GM18868 (cell line): ENCODE data around the gene CFAP46.

ENCODE experiments used
- ATAC-seq: cut with Tn5 transposase; IDR thresholded peaks from one replicate; pipeline ENCODE4 v1.9.1; 2021; ENCODE audit warnings: mild to moderate bottlenecking, moderate library complexity; ENCODE audit not compliant: unreplicated experiment

Gene CFAP46

DNA sequence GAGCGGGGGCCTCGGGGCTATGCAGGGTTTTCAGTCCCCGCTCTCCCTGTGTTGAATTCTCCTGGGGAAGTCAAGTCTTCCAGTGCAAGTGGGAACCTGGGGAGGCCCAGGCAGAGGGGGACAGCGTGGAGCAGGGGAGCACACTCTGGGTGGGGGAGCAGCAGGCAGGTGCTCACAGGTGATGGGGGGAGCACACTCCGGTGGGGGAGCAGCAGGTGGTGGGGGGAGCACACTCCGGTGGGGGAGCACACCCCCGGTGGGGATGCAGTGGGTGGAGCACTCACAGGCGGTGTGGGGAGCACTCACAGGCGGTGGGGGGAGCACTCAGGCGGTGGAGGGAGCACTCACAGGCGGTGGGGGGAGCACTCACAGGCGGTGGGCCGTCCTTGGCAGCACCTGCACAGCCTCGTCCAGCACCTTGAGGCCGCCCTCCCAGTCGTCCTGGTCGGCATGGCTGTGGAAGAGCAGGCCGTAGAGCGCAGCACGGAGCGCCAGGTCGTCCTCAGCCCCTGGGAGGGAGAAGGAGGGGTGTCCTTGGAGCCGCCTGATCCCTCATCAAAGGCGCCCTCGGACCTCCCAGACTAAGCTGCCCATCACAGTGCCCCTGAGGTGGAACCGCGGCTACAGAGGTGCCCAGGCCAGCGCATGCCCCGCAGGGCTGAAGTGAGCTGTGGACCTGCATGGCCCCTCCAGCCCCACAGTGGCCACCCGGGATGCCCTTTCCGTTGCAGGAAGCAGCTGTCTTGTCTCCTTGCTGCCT lies 56.7 kb downstream of the CFAP46 start:
- no peak for ATAC-seq

- ATAC-seq = no peak
Measured at GRCh38 chr10:132884691-132885271, 57.6 kb downstream of the CFAP46 start.

- ATAC-seq = no peak
Measured at GRCh38 chr10:132884041-132884440, 58.3 kb downstream of the CFAP46 start.

DNA sequence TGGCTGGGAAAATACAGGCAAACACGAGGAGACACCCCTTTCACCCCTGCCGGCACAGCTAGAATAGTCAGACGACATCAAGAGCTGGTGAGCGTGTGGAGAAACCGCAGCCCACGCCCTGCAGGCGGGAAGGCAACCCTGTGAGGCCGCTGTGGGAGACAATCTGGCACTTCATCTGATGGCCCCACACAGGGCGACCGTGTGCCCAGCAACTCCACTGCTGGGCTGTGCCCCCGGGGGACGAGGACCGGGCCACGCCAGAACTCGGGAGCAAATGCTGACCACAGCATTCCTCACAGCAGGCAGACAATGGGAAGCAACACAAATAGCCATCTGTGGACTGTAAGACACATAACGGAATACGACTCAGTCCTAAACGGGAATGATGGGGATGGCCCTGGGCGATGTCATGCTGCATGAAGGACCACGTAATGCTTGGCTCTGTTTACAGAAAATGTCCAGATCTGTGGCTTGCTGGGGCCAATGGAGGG lies 58.9 kb downstream of the CFAP46 start:
- no peak for ATAC-seq

DNA sequence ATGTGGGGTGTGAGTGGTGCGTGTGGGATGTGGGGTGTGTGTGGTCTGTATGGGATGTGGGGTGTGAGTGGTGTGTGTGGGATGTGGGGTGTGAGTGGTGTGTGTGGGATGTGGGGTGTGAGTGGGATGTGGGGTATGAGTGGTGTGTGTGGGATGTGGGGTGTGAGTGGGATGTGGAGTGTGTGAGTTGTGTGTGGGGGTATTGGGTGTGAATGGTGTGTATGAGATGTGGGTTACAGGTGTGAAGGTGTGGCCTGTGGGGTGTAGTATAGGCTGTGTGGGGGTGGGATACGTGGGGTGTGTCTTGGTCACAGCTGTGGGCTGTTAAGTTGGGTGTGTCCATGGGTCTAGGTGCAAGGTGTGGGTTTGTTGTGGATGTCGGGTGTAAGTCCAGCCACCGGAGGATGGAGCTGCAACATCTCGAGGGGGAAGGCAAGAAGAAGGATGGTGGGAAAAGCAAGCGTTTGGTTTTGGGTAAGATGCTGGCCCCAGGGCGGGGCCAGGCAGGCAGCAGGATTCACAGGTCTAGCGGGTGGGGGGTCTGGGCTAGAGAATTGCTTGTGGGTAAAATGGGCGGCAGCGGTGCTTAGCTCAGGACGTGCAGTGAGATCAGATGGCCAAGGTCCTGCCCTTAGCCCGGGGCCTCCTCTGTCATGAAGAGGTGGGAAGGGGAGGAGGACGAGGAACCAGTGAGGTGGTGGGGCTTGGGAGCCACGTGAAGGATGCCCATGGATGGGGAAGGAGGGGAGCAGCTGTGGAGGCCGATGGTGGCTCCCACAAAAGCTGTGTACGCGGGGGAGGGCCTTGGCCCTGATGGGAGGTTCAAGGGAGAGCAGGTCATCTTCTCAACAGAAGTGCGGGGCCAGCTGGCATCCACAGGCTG lies 60.1 kb downstream of the CFAP46 start:
- no peak for ATAC-seq

DNA sequence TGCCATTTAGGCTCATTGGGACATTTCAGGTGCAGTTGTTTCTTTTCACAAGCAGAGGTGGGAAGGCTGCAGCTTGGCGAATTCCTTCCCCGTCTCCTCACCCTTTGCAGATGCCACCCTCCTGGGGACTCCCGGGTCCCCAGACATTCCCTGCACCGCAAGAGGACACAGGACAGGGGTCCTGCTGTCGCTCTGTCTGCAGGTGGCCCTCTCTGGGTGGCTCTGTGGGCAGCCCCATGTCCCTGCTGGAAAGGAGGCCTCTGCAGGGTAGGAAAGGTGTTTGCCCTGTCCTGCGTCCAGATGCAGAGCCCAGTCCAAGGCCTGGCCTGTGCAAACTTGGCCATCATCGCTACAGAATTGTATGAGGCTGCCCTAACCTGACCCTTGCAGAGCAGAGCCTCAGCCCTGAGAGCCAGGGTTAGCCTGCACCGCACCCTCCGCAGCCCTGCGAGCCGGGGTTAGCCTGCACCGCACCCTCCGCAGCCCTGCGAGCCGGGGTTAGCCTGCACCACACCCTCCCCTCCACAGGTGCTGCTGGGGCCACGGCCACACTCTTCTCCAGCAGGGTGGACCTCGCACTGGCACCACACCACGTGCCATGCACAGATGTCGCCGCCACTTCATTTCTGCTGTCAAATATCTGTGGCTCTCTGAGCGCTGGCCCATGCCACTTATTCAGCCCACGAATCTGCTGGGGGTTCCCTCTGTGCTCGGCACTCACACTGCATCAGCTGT lies 61.0 kb downstream of the CFAP46 start:
- ATAC-seq = no peak

DNA sequence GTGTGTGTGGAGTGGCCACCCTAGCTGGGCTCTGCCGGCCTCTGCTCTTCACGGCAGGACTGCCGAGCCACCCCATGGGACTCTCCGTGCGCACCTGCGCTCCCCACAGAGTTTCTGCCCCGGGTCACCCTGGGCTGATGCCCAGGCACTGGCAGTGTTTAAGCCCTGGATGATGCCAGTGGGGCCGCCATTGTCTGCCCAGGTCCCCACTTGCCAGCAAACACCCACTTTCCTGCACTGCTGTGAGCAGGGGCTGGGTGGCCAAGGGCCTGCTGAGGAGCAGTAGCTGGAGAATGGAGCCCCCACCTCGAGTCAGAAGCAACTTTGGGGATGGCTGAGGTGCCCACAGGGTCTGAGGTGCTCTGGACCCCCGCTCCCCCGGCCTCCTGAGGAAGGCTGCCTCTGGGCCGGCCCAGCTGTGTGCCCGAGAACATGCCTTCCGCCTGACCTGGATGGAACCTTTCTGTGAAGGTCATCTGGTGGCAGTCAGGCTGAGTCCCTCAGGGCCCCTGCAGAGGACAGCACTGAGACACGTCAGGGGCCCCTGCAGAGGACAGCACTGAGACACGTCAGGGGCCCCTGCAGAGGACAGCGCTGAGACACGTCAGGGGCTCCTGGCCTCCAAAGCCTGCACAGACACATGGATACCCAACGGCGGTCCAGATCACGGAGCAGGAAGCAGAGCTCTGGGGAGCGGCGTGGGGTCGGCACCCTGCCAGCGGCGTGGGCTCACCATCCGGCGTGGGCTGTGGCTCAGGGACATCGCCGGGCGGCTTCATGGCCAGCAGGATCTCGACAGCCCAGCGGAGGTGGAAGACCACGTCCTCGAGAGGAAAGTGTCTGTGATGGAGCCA lies 62.0 kb downstream of the CFAP46 start:
- ATAC-seq = no peak

DNA sequence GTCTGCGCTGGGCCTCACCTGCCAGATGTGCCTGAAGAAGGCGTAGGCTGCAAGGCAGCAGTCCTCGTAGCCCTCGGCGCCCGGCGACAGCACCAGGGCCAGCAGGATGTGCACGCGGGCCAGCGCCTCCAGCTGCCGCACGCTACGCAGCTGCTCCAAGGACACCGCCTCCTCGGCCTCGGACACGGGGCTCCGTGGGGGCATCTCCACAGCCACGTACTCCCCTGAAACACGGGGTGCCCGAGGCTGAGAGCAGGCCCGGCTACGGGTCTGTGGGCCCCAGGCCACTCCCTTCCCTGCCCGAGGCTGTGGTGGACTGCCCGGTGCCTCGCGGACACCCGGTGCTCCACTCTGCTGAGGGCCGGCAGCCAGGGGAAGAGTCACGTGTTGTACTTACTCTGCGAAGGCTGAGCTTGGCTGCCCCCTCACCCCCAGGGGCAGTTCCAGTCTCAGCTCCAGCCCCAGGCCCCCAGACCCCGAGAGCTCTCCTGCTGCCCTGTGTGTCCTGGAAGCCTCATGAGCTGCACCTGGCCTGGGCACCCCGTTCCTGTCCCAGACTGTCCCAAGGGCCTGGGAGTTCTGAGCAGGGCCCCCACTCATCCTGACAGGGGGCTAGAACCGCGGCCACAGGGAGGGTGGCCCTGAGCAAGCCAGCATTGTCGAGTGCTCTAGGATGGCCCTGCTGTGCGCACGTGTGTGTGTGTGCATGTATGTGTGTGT lies 62.8 kb downstream of the CFAP46 start:
- no peak for ATAC-seq

DNA sequence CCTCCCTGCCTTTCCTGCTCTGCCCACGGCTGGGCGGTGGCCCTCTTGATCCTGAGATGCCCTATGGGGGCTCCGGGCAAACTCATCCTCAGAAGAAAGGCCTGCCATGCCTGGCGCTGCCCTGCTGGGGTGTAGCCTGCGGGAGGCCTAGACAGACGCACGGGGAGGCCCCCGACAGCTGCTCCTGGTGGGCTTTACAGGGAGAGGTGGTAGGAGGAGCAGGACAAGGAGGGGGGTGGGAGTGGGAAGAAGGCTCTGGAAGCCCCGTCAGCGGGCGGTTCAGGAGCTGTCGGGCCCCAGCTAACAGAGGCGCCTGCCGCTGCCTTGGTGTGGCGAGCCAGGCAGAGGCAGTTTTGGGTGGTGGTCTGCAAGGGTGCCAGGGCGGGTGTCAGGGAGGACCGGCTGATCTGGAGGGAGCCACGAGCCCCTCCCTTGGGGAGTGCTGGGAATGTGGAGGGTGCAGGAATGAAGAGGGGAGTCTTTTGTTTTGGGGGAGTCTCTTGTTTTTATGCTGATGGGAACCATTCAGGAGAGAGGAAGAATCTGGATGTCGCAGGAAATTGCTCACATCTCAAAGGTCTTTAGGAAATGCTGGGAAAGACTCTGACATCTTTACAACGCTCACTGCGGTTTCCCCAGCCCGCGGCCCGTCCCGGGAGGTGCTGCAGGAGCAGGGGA lies 63.5 kb downstream of the CFAP46 start:
- no peak for ATAC-seq

DNA sequence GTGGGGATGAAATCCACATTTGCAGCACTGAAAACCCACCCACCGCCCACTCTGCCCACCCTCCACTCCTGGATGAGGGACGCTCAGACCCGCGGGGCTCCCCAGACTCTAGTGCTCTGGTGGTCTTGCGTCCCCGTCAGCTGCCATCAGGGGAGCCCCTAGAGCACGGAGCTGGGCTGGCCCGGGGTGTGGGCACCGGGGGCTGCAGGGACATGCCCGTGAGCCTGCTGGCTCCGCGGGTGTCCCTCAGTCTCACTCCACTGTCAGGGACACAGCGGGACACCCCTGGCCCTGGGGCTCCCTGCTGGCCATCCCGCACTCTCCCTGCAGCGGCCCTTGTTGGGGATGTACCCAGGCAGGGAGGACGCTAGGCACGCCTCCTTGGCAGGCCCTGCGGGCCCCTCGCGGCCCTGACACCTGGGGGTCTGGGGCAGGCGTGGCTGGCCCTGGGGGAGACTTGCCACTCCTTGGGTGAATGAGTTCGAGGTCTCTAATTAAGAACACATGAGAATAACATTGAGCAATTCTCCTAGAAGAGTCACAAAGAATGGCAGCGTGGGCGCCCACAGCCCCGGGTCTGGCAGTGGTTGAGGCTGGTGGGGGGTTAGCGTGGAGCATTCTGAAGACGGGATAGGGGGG lies 64.2 kb downstream of the CFAP46 start:
- ATAC-seq = no peak

DNA sequence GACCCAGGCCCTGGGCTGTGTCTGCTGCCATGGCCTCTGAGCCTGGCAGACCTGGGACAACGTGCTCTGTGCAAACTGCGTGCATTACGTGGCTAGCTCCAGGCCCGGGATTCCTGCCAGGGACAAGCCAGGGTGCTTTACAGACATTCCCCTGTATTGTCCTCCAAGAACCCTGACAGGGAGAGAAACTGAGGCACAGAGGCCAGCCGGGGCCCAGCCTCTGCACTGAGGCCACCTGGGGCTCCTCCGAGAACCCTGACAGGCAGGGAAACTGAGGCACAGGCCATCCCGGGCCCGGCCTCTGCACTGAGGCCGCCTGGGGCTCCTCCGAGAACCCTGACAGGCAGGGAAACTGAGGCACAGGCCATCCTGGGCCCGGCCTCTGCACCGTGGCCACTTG lies 64.9 kb downstream of the CFAP46 start:
- no peak for ATAC-seq

DNA sequence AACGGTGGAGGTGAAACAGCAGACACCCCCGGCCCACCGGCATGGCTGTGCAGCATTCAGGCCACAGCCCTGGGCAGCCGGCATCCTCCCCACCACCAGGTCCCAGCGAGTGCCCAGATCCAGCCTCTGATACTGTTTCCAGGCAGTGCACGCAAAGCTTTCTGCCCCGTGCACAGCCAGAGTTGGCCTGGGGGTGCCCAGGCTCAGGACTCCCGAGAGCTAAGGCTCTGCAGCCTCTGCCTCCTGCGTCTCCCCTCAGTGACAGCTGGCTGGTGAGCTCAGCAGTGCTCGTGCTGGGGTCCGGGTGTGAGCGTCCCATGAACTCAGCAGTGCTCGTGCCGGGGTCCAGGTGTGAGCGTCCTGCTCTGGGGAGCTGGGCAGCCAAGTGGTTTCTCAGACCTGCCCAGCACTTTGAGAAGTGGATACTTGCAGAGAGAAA lies 65.4 kb downstream of the CFAP46 start:
- no peak for ATAC-seq

DNA sequence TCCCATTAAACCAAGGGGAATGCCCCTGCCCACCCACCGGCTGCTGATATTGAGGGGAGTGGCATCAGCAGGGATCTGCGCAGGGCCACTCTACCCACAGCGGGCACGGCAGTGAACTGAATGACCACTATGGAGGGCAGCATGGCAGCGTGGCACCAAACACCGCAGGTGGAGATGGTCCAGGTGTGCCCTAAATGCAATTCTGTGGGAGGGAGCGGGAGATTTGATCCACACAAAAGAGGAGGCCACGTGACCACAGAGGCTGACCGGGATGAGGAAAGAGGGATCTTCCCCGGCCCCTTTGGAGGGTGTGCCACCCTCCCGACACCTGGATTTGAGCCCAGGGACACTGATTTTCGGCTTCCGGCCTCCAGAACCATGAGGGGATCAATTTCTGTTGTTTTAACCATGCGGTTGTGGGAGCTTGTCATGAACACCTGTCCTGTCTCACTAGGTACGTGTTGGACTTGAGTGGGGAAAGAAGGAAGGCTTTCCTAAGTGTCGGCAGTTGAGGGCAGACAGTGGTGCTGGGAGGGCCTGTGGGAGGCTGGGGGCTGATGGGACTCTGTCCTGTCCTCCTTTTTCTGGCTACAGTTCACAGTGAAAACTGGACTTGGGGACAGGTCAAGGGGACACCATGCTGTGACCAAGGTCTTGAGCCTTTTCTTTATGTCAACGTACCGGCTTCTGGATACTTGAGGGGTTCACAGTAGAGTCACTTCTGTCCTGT lies 66.1 kb downstream of the CFAP46 start:
- ATAC-seq = no peak

DNA sequence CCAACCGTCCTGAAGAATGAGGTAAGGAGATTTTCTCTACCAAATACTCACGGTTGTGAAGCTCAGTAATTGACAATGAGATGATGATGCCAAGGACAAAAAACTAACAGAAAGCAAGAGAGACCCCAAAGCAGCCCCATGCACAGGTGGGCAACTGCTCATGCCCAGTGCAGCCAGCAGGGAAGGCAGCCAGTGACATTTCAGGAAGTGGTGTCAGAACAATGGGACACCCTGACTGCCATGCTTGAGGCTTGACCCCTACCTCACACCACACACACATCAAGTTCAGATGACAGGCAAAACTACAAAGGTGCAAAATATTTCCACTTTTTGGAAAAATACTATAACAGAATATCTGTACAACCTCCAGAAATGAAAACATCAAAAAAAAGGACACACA lies 66.9 kb downstream of the CFAP46 start:
- ATAC-seq = no peak

DNA sequence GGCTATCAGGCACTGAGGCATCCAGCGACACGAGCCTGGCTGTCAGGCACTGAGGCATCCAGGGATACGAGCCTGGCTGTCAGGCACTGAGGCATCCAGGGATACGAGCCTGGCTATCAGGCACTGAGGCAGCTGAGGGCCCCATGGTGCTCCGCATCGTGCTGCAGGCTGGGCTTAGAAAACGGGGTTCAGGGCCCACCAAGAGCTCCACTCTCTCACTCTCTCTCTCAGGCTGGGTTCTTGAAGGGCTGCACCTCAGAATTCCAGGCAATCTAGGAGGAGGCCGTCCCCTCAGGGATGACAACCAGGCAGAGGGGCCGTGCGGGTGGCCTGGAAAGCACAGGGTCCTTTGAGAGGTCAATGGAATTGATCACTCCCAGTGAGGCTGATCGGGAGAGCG lies 69.0 kb downstream of the CFAP46 start:
- no peak for ATAC-seq

DNA sequence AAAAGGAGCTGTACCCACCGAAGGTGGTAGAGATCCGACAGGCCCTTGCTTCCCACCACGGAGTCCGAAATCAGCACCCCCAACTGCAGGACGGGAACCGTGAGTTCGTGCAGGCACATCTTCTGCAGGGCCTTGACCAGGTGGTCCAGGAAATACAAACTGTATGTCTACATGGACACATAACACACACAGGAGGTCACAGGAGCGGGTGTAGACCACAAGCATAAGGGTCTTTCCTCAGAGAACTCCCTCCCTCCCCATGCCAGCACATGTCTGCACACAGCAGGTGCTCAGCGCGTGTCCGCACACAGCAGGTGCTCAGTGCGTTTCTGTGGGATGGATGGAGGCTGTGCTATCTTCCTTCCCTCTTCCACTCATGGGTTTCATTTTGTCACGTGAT lies 69.7 kb downstream of the CFAP46 start:
- ATAC-seq = no peak

- ATAC-seq = no peak
Measured at GRCh38 chr10:132870426-132870825, 71.9 kb downstream of the CFAP46 start.

- no peak for ATAC-seq
Measured at GRCh38 chr10:132869621-132870020, 72.7 kb downstream of the CFAP46 start.
